HG02571 (cell line): ENCODE results near the gene MBOAT7.
"Not testable (repeated sequence)": the region's sequence is repeated elsewhere in the genome, so short reads cannot be mapped to it uniquely, and the experiment has no call there.

ENCODE experiments used
- ATAC-seq: cut with Tn5 transposase; IDR thresholded peaks from one replicate; pipeline ENCODE4 v1.9.1; 2021; ENCODE audit warnings: mild to moderate bottlenecking, moderate library complexity; ENCODE audit not compliant: unreplicated experiment

Gene MBOAT7

GRCh38 chr19:54189145-54189734 lies at the start of gene MBOAT7:
TSS of gene MBOAT7 (minus strand) at chr19:54189580. CDS start at chr19:54188508, 1,072 bp downstream.
- peak; percentile 12 for ATAC-seq

GRCh38 chr19:54233941-54234340 lies 44.6 kb upstream of the MBOAT7 start:
- no peak for ATAC-seq

GRCh38 chr19:54231077-54231931 lies 41.9 kb upstream of the MBOAT7 start:
- no peak for ATAC-seq

GRCh38 chr19:54230031-54230430 lies 40.7 kb upstream of the MBOAT7 start:
- ATAC-seq = no peak

GRCh38 chr19:54229146-54229545 lies 39.8 kb upstream of the MBOAT7 start:
- ATAC-seq = no peak

GRCh38 chr19:54224619-54225018 lies 35.2 kb upstream of the MBOAT7 start:
- ATAC-seq = not testable (repeated sequence)

GRCh38 chr19:54223937-54224281 lies 34.5 kb upstream of the MBOAT7 start:
- ATAC-seq = not testable (repeated sequence)

GRCh38 chr19:54223277-54223936 lies 34.0 kb upstream of the MBOAT7 start:
- not testable (repeated sequence) for ATAC-seq

GRCh38 chr19:54222474-54223276 lies 33.3 kb upstream of the MBOAT7 start, which contains the start of gene LILRB3:
TSS of gene LILRB3 (minus strand) at chr19:54223007. CDS start at chr19:54222976, 31 bp downstream.
- ATAC-seq = not testable (repeated sequence)

GRCh38 chr19:54221947-54222346 lies 32.6 kb upstream of the MBOAT7 start:
- ATAC-seq = not testable (repeated sequence)

- ATAC-seq = not testable (repeated sequence)
Observed at GRCh38 chr19:54219702-54220101, 30.3 kb upstream of the MBOAT7 start.

- no peak for ATAC-seq
Observed at GRCh38 chr19:54218960-54219661, 29.7 kb upstream of the MBOAT7 start.

- no peak for ATAC-seq
Observed at GRCh38 chr19:54218259-54218658, 28.9 kb upstream of the MBOAT7 start.

GRCh38 chr19:54217517-54218247 lies 28.3 kb upstream of the MBOAT7 start:
- ATAC-seq = not testable (repeated sequence)

- ATAC-seq = no peak
Observed at GRCh38 chr19:54216869-54217268, 27.5 kb upstream of the MBOAT7 start.

- ATAC-seq = not testable (repeated sequence)
Observed at GRCh38 chr19:54214734-54215133, 25.4 kb upstream of the MBOAT7 start.

- not testable (repeated sequence) for ATAC-seq
Observed at GRCh38 chr19:54214217-54214616, 24.8 kb upstream of the MBOAT7 start.

- no peak for ATAC-seq
Observed at GRCh38 chr19:54211235-54211634, 21.9 kb upstream of the MBOAT7 start.

GRCh38 chr19:54209811-54210494 lies 20.6 kb upstream of the MBOAT7 start:
- ATAC-seq = no peak
